DND-41 (cell line): ENCODE measurements around the gene BBLN.

ENCODE experiments used
- EZH2 ChIP-seq: IDR thresholded peaks from 3 replicates; pipeline ENCODE4 v1.6.1; 2012; ENCODE audit warnings: borderline replicate concordance, low read depth, mild to moderate bottlenecking, moderate library complexity, low read length, inconsistent platforms; ENCODE audit not compliant: severe bottlenecking
- TF ChIP-seq, protein P1 (sequence below): IDR thresholded peaks from 2 replicates; pipeline ENCODE4 v1.5.1; 2012; ENCODE audit warnings: borderline replicate concordance, low read length, moderate library complexity, mild to moderate bottlenecking; ENCODE audit not compliant: poor library complexity, severe bottlenecking; ENCODE audit errors: extremely low read depth

DNA sequence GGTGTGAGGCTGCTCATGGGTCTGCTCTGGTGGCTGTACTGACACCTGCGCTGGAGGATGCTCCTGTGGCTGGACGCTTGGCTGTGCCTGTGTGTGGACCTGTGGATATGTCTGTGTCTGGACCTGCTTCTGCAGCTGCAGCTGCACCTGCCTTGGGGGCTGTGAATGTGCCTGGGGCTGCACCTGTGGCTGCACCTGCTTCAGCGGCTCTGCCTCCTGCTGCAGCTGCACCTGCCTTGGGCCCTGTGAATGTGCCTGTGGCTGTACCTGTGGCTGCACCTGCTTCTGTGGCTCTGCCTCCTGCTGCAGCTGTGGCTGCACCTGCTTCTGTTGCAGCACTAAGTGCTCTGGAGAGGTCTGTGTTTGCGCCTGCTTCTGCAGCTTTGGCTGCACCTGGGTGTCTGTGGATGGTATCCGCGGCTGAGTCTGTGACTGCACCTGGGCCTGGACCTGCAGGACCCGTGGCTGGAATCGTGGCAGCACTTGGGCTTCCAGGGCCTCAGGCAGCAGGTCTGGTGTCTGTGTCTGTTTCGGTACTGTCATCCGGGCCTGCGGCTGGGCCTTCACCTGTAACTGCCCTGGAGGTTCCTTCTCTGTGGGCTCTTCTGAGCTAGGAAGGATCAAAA is 18.9 kb downstream of the BBLN start:
- TF ChIP-seq, protein P1, sequence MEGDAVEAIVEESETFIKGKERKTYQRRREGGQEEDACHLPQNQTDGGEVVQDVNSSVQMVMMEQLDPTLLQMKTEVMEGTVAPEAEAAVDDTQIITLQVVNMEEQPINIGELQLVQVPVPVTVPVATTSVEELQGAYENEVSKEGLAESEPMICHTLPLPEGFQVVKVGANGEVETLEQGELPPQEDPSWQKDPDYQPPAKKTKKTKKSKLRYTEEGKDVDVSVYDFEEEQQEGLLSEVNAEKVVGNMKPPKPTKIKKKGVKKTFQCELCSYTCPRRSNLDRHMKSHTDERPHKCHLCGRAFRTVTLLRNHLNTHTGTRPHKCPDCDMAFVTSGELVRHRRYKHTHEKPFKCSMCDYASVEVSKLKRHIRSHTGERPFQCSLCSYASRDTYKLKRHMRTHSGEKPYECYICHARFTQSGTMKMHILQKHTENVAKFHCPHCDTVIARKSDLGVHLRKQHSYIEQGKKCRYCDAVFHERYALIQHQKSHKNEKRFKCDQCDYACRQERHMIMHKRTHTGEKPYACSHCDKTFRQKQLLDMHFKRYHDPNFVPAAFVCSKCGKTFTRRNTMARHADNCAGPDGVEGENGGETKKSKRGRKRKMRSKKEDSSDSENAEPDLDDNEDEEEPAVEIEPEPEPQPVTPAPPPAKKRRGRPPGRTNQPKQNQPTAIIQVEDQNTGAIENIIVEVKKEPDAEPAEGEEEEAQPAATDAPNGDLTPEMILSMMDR, result no peak
- TF ChIP-seq EZH2, result no peak
